NCI-H1048 (cell line): ENCODE measurements around the gene C2orf69.

Source experiments
- DNase-seq: peaks from one replicate; lab custom pipeline; 2025; lab: John Stamatoyannopoulos, UW

The C2orf69 gene

DNA sequence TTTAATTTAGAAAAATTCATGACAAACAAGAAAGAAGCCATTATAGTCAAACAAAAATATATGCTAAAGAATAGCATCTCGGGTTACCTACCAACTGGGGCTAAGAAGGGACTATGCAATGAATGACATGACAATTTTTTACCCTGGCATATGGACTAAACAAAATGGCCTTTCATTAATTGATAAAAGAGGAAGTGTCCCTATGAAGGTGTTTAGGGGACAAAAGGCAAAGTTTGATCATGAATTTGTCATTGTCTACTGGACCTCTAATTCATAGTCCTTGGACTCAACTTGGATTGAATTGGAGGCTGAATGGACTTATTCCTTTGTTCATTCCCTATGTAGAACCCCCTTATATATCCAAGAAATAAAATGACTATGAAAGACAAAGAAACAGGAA lies 57.0 kb downstream of the C2orf69 start:
- DNase-seq = no peak

DNA sequence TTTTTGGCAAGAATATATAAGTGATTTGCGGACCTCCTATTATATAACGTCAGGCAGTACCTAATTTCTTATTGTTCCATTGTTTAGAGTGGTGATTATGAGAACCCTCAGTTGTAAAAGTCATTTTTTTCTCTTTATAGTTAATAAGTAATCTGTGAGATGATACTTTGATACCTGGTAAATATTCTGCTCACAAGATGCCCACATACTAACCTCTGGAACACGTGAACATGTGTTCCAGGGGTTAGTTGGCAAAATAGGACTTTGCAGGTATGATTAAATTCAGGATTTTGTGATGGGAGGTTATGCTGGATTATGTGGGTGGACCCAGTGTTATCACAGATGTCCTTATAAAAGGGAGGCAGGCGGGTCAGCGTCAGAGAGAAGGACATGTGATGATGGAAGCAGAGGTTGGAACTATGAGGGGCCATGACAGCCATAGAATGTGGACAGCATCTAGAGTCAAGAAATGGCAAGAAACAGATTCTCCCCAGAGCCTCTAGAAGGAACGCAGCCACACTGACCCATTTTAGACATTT lies 61.1 kb downstream of the C2orf69 start:
- DNase-seq = no peak

DNA sequence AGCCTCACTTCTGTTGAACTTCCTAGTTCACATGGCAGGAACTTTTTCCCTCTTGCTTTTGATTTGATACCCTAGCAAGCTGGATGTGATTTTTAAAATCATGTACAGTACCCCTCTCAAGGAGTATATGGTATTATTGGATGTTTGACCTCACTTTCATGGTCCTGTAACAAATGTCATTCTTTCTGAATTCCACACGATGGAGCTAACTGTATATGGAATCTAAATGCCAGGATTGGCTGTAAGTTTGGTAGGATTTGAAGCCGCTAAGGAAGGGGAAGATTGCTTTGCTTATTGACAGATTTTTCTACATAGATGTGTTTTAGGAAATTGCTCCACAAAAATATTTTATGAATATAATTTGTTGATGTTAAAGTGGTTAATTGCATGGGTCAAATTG lies 62.6 kb downstream of the C2orf69 start:
- no peak for DNase-seq

DNA sequence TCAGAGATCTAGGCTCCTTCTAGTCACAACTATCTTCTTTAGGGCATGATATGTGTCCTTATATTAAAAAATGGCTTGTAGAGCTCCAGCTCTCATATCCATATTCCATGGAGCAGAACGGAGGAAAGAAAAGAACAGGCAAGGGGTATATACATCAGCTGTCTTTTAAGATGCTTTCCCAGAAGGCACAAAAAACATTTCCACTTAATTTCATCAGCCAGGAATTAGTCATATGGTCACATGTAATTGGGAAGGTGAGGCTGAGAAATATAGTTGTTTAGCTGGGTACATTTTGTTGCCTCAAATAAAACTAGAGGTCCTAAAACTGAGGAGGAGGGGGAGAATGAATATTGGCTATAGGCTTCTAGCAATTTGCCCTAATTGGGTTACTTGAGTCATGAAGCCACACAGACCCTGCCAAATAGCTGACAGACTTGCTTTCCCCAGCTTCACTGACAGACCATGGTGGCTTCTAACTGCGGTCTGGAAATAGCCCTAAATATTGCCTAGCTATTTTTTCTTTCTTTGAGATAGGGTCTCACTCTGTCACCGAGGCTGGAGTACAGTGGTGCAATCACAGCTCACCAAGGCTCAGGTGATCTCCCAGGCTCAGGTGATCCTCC lies 64.3 kb downstream of the C2orf69 start:
- no peak for DNase-seq
